Progenitor cell of endocrine pancreas (in vitro differentiated cells): ENCODE data around the gene IL2RA. TPM values are rescaled to one million over a fixed set of nuclear protein-coding genes. Genes with fewer than 3 reads are reported as not detected.
A peak's percentile ranks its signal among the peaks of the same experiment; 100 is the strongest.

Experiments
- DNase-seq: peaks from one replicate; pipeline ENCODE4 v3.0.0; 2021; ENCODE audit warnings: low spot score; ENCODE audit not compliant: unreplicated experiment
- H3K27ac Mint-ChIP-seq: 2 replicates; pipeline ENCODE4 v1.8.0; 2021; ENCODE audit warnings: mild to moderate bottlenecking, moderate library complexity, mixed read lengths
- H3K27me3 Mint-ChIP-seq: 2 replicates; pipeline ENCODE4 v1.8.0; 2021; ENCODE audit warnings: mixed read lengths
- H3K36me3 Mint-ChIP-seq: 2 replicates; pipeline ENCODE4 v1.8.0; 2022; ENCODE audit warnings: mixed read lengths; ENCODE audit not compliant: insufficient read depth
- H3K4me1 Mint-ChIP-seq: 2 replicates; pipeline ENCODE4 v1.8.0; 2021; ENCODE audit warnings: low read depth, mixed read lengths
- H3K4me3 Mint-ChIP-seq: 2 replicates; pipeline ENCODE4 v1.8.0; 2021; ENCODE audit warnings: low read depth, mild to moderate bottlenecking, moderate library complexity, mixed read lengths
- H3K9me3 Mint-ChIP-seq: 2 replicates; pipeline ENCODE4 v1.8.0; 2021; ENCODE audit warnings: low read depth, mixed read lengths
- total RNA-seq: library from RNA; stranded (reverse); gene quantifications from 2 replicates; pipeline ENCODE4 v1.2.1, GENCODE V29; 2021
- TF ChIP-seq, protein P1 (sequence below): fragments of 200-600 bp; sonication (generic); IDR thresholded peaks from one replicate; pipeline ENCODE4 v1.5.0; 2021; ENCODE audit warnings: antibody characterized with exemption, mild to moderate bottlenecking; ENCODE audit not compliant: unreplicated experiment

The IL2RA gene
- total RNA-seq, 1 donor from 2014 or later = not detected

DNA sequence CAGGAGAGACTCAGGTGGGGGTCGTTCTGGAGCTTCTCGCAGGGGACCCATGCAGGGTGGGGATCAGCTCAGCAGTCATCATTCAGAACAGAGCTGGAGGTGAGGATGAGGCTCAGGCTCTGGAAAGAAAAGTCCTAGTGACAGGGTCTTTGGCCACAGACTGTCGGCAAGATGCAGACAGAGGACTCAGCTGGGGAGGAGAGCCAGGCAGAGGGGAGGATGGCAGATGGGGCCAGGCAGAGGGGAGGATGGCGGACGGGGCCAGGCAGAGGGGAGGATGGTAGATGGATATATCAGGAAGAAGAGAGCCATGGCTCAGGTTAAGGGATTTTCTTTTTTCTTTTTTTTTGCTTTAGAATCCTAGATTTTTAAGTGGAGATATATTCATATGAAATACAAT, 77.1 kb downstream of the IL2RA start:
- no peaks in the 10 kb centered on the region for H3K9me3 Mint-ChIP-seq
- TF ChIP-seq, protein P1, sequence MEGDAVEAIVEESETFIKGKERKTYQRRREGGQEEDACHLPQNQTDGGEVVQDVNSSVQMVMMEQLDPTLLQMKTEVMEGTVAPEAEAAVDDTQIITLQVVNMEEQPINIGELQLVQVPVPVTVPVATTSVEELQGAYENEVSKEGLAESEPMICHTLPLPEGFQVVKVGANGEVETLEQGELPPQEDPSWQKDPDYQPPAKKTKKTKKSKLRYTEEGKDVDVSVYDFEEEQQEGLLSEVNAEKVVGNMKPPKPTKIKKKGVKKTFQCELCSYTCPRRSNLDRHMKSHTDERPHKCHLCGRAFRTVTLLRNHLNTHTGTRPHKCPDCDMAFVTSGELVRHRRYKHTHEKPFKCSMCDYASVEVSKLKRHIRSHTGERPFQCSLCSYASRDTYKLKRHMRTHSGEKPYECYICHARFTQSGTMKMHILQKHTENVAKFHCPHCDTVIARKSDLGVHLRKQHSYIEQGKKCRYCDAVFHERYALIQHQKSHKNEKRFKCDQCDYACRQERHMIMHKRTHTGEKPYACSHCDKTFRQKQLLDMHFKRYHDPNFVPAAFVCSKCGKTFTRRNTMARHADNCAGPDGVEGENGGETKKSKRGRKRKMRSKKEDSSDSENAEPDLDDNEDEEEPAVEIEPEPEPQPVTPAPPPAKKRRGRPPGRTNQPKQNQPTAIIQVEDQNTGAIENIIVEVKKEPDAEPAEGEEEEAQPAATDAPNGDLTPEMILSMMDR = no peak
- no peak overlapping the region for H3K4me3 Mint-ChIP-seq
- no peak for DNase-seq
- no peak overlapping the region for H3K27ac Mint-ChIP-seq
- peaks cover 35% of the 10 kb centered on the region for H3K27me3 Mint-ChIP-seq
- no peaks in the 10 kb centered on the region for H3K36me3 Mint-ChIP-seq
- peaks cover 6% of the 10 kb centered on the region for H3K4me1 Mint-ChIP-seq

GRCh38 chr10:5983774-5984173, 78.4 kb downstream of the IL2RA start:
- H3K4me3 Mint-ChIP-seq = no peak overlapping the region
- DNase-seq = no peak
- H3K4me1 Mint-ChIP-seq = peaks cover 6% of the 10 kb centered on the region
- no peaks in the 10 kb centered on the region for H3K9me3 Mint-ChIP-seq
- TF ChIP-seq, protein P1 = no peak
- H3K36me3 Mint-ChIP-seq = no peaks in the 10 kb centered on the region
- H3K27me3 Mint-ChIP-seq = peaks cover 40% of the 10 kb centered on the region
- no peak overlapping the region for H3K27ac Mint-ChIP-seq

GRCh38 chr10:5981529-5981928, 80.6 kb downstream of the IL2RA start:
- no peak overlapping the region for H3K4me3 Mint-ChIP-seq
- H3K27ac Mint-ChIP-seq = no peak overlapping the region
- peaks cover 9% of the 10 kb centered on the region for H3K4me1 Mint-ChIP-seq
- no peaks in the 10 kb centered on the region for H3K9me3 Mint-ChIP-seq
- H3K27me3 Mint-ChIP-seq = peaks cover 37% of the 10 kb centered on the region
- H3K36me3 Mint-ChIP-seq = no peaks in the 10 kb centered on the region
- TF ChIP-seq, protein P1 = no peak
- no peak for DNase-seq

- TF ChIP-seq, protein P1 = no peak
- Mint-ChIP-seq H3K4me3 (peak overlapping the region; percentile 72), H3K4me1 (peaks cover 11% of the 10 kb centered on the region), H3K36me3 (peaks cover 2% of the 10 kb centered on the region), H3K9me3 (peaks cover 2% of the 10 kb centered on the region), H3K27me3 (peaks cover 45% of the 10 kb centered on the region), H3K27ac (peak overlapping the region; percentile 41)
- DNase-seq = no peak
Observed at GRCh38 chr10:5978230-5978489, 84.0 kb downstream of the IL2RA start.

DNA sequence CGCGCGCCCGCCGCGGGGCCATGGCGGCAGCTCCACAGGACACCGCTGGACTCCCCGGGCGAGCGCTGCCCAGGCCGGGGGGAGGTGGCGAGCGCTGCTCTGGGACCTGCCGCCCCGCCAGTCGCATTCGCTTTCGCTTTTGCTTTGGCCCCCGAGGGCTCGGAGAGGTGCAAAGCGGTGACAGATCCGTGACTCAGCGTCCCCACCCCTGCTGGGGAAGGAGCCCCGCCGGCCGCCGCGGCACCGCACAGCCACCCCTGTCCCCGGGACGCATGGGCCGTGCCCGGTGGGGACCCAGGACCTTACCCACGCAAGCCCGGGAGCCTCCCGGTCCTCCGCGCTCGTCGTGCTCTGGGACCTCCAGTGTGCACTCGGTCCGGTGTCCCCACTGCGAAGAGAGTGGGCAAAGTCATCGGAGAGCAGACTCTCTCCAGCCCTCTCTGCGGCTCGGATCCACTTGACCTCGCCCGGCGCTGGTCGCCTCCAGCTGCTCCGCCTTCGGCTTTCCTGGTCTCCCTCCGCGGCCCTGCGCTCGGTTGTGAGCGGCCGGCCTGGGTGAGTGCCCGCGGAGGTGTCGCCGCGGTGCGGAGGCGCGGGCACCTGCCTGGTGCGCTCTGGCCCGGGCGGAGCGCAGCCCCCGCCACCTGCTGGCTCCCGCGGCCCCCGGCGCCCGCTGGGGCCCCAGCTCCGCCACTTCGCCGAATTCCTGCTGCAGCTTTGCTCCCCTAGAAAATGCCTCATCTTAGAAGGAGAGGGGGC, 84.5 kb downstream of the IL2RA start, which contains the start of gene IL15RA:
TSS of gene IL15RA (minus strand) at position 73 of the 759 bp plus-strand sequence. CDS start at position 22, 51 bp downstream.
- peaks cover 11% of the 10 kb centered on the region for H3K4me1 Mint-ChIP-seq
- peaks cover 3% of the 10 kb centered on the region for H3K36me3 Mint-ChIP-seq
- peak within 1 kb of the TSS; percentile 84 for H3K27ac Mint-ChIP-seq
- H3K9me3 Mint-ChIP-seq = peaks cover 4% of the 10 kb centered on the region
- TF ChIP-seq, protein P1 = peak; percentile 18
- peak within 1 kb of the TSS; percentile 73 for H3K4me3 Mint-ChIP-seq
- peak; percentile 47 for DNase-seq
- peaks cover 45% of the 10 kb centered on the region for H3K27me3 Mint-ChIP-seq
